H1 (cell line): Measurements from ENCODE around the gene SNHG17. TPM values are rescaled to one million over a fixed set of nuclear protein-coding genes. Genes with fewer than 3 reads are reported as not detected.

Source experiments
- CTCF ChIA-PET: fragments of 300-600 bp; sonication (Branson Sonifier 250); formaldehyde crosslinking; loops from one replicate; lab custom pipeline; 2021; ENCODE audit not compliant: partially characterized antibody; lab: Charles Lee
- POLR2A ChIA-PET: fragments of 300-600 bp; sonication (Branson Sonifier 250); formaldehyde crosslinking; loops from one replicate; lab custom pipeline; 2021; ENCODE audit warnings: inconsistent platforms; ENCODE audit not compliant: partially characterized antibody; lab: Charles Lee
- DNase-seq, 2 experiments: peaks; one replicate each; pipeline versions ENCODE4 v3.0.0 to v3.0.0-alpha.2; 2010 to 2022; ENCODE audit warnings: low spot score in 2 of 2, low read depth in 1 of 2, mixed read lengths in 1 of 2
- FAIRE-seq: peaks from 2 replicates; lab custom pipeline; 2011; peaks lifted over from hg19 to GRCh38; lab: Jason Lieb, UNC
- H2AFZ ChIP-seq: 2 replicates; pipeline ENCODE4 v1.8.1; 2012; ENCODE audit warnings: low read length, inconsistent platforms
- H2AK5ac ChIP-seq: 2 replicates; pipeline ENCODE4 v1.6.1; 2013; ENCODE audit warnings: low read depth, low read length
- H2BK120ac ChIP-seq: replicated peaks from 2 replicates; pipeline ENCODE3; 2013; ENCODE audit warnings: low read depth, low read length, inconsistent platforms
- H2BK12ac ChIP-seq: 2 replicates; pipeline ENCODE4 v1.6.1; 2013; ENCODE audit warnings: low read depth, low read length
- H2BK15ac ChIP-seq: 2 replicates; pipeline ENCODE4 v1.6.1; 2013; ENCODE audit warnings: low read length
- H2BK20ac ChIP-seq: 2 replicates; pipeline ENCODE4 v1.6.1; 2013; ENCODE audit warnings: low read length
- H2BK5ac ChIP-seq: 2 replicates; pipeline ENCODE4 v1.6.1; 2013; ENCODE audit warnings: low read depth, low read length
- H3K14ac ChIP-seq: 2 replicates; pipeline ENCODE4 v1.6.1; 2013; ENCODE audit warnings: inconsistent platforms; ENCODE audit not compliant: insufficient read length
- H3K18ac ChIP-seq: 2 replicates; pipeline ENCODE4 v1.6.1; 2013; ENCODE audit warnings: low read length; ENCODE audit errors: extremely low read depth
- H3K23ac ChIP-seq: 2 replicates; pipeline ENCODE4 v1.6.1; 2013; ENCODE audit warnings: inconsistent platforms; ENCODE audit not compliant: insufficient read length
- H3K23me2 ChIP-seq: 2 replicates; pipeline ENCODE4 v1.6.1; 2013; ENCODE audit warnings: low read depth, low read length
- H3K27ac ChIP-seq: 2 replicates; pipeline ENCODE4 v1.6.1; 2011; ENCODE audit warnings: low read depth, low read length, inconsistent platforms
- H3K27me3 ChIP-seq, 4 experiments: replicated peaks in 1 of 4; 1 replicate in 1 of 4; 2 replicates in 3 of 4; pipeline versions ENCODE4 v1.6.1 to v1.8.1; 2011 to 2013; ENCODE audit warnings: low read length in 3 of 4, mild to moderate bottlenecking in 3 of 4, inconsistent platforms in 2 of 4, mixed read lengths in 2 of 4, moderate library complexity in 1 of 4; ENCODE audit not compliant: control insufficient read depth in 3 of 4, insufficient read depth in 3 of 4; ENCODE audit errors: extremely low read depth in 1 of 4
- H3K36me3 ChIP-seq, 4 experiments: 2 replicates each; pipeline versions ENCODE4 v1.6.1 to v1.8.1; 2011 to 2013; ENCODE audit warnings: mild to moderate bottlenecking in 4 of 4, low read length in 3 of 4, moderate library complexity in 2 of 4, control low read depth in 1 of 4, inconsistent platforms in 1 of 4; ENCODE audit not compliant: insufficient read depth in 4 of 4, control insufficient read depth in 2 of 4
- H3K4ac ChIP-seq: replicated peaks from 2 replicates; pipeline ENCODE3; 2013; ENCODE audit warnings: low read length, low read depth, mixed read lengths, inconsistent platforms; ENCODE audit not compliant: insufficient read length
- H3K4me1 ChIP-seq, 4 experiments: replicated peaks in 1 of 4; 1 replicate in 1 of 4; 2 replicates in 3 of 4; pipeline versions ENCODE4 v1.6.1 to v1.8.1; 2011 to 2013; ENCODE audit warnings: low read length in 3 of 4, inconsistent platforms in 2 of 4, mixed read lengths in 1 of 4; ENCODE audit not compliant: insufficient read depth in 4 of 4, control insufficient read depth in 3 of 4
- H3K4me2 ChIP-seq, 2 experiments: 2 replicates each; pipeline versions ENCODE4 v1.6.1 to v1.8.1; 2011 to 2013; ENCODE audit warnings: low read depth in 2 of 2, low read length in 2 of 2, control low read depth in 1 of 2, inconsistent platforms in 1 of 2, mild to moderate bottlenecking in 1 of 2; ENCODE audit not compliant: insufficient read depth in 1 of 2
- H3K4me3 ChIP-seq, 4 experiments: fragments of 200-600, 300-600 bp in 1 of 4; sonication (generic), shearing (Covaris generic), sonication (Bioruptor Twin) in 1 of 4; 2 replicates each; pipeline versions ENCODE4 v1.5.1 to v1.8.1; 2011 to 2016; ENCODE audit warnings: low read length in 4 of 4, low read depth in 3 of 4, control low read depth in 2 of 4, inconsistent platforms in 2 of 4, mild to moderate bottlenecking in 2 of 4, mixed read lengths in 1 of 4, moderate library complexity in 1 of 4; ENCODE audit not compliant: insufficient read depth in 2 of 4; ENCODE audit errors: extremely low read depth in 1 of 4
- H3K56ac ChIP-seq: replicated peaks from 2 replicates; pipeline ENCODE3; 2013; ENCODE audit warnings: low read depth, mild to moderate bottlenecking, mixed read lengths, low read length, inconsistent platforms; ENCODE audit not compliant: insufficient read length
- H3K79me1 ChIP-seq: 2 replicates; pipeline ENCODE4 v1.6.1; 2013; ENCODE audit warnings: low read depth, low read length, control low read depth
- H3K79me2 ChIP-seq, 2 experiments: 2 replicates each; pipeline versions ENCODE4 v1.6.1 to v1.8.1; 2012 to 2013; ENCODE audit warnings: low read length in 2 of 2, mild to moderate bottlenecking in 2 of 2, inconsistent platforms in 1 of 2; ENCODE audit not compliant: insufficient read depth in 2 of 2, control insufficient read depth in 1 of 2
- H3K9ac ChIP-seq, 4 experiments: replicated peaks in 1 of 4; 1 replicate in 1 of 4; 2 replicates in 3 of 4; pipeline versions ENCODE4 v1.6.1 to v1.8.1; 2011 to 2013; ENCODE audit warnings: low read depth in 3 of 4, low read length in 3 of 4, control low read depth in 2 of 4, mild to moderate bottlenecking in 2 of 4, moderate library complexity in 2 of 4, inconsistent platforms in 1 of 4; ENCODE audit errors: extremely low read depth in 1 of 4
- H3K9me3 ChIP-seq, 2 experiments: 2 replicates each; pipeline versions ENCODE4 v1.6.1 to v1.8.1; 2012 to 2013; ENCODE audit warnings: mild to moderate bottlenecking in 2 of 2, moderate library complexity in 2 of 2, control low read depth in 1 of 2, inconsistent platforms in 1 of 2, low read depth in 1 of 2, low read length in 1 of 2, mixed read lengths in 1 of 2; ENCODE audit not compliant: insufficient read depth in 2 of 2
- H4K20me1 ChIP-seq, 2 experiments: replicated peaks in 1 of 2; 2 replicates each; pipeline versions ENCODE3 to v1.8.1; 2011 to 2013; ENCODE audit warnings: inconsistent platforms in 2 of 2, low read length in 2 of 2, mild to moderate bottlenecking in 1 of 2; ENCODE audit not compliant: insufficient read depth in 2 of 2, control insufficient read depth in 1 of 2
- H4K5ac ChIP-seq: 2 replicates; pipeline ENCODE4 v1.6.1; 2013; ENCODE audit warnings: low read length, low read depth, mixed read lengths, inconsistent platforms; ENCODE audit not compliant: insufficient read length
- H4K8ac ChIP-seq: 2 replicates; pipeline ENCODE4 v1.8.0; 2013; ENCODE audit warnings: mild to moderate bottlenecking, moderate library complexity, low read length, inconsistent platforms; ENCODE audit not compliant: insufficient read depth; ENCODE audit errors: extremely low read depth
- H4K91ac ChIP-seq: replicated peaks from 2 replicates; pipeline ENCODE3; 2013; ENCODE audit warnings: low read length, mixed read lengths, inconsistent platforms; ENCODE audit not compliant: insufficient read length
- SAP30 ChIP-seq: fragments of 300-600 bp; sonication (generic); IDR thresholded peaks from 2 replicates; pipeline ENCODE4 v1.7.1; 2012; ENCODE audit warnings: low read length, moderate library complexity, mild to moderate bottlenecking, inconsistent platforms; ENCODE audit not compliant: insufficient read depth, insufficient replicate concordance
- SRF ChIP-seq: IDR thresholded peaks from 2 replicates; pipeline ENCODE4 v1.6.1; 2011; ENCODE audit warnings: mild to moderate bottlenecking, low read depth, low read length, moderate library complexity
- ZNF274 ChIP-seq: IDR thresholded peaks from 2 replicates; pipeline ENCODE4 v1.7.0; 2012; ENCODE audit warnings: low read length, borderline replicate concordance; ENCODE audit errors: extremely low read depth
- whole genome bisulfite sequencing, 2 experiments: shearing (Covaris generic) in 1 of 2; methylation state at CpG; one replicate each; pipeline versions ENCODE4 v1.1.6 to v1.1.7; 2013 to 2015; ENCODE audit warnings: low lambda C conversion rate in 2 of 2, mixed read lengths in 2 of 2, inconsistent platforms in 1 of 2, low coverage in 1 of 2, missing lambda C conversion rate in 1 of 2; ENCODE audit not compliant: insufficient replicate concordance in 2 of 2, insufficient coverage in 1 of 2, insufficient read length in 1 of 2; ENCODE audit errors: extremely low coverage in 1 of 2, missing lambda C conversion rate in 1 of 2; 5-methylcytosine and 5-hydroxymethylcytosine counted together
- polyA plus RNA-seq, 7 experiments: library from polyadenylated mRNA; depleted of rRNA in 3 of 7; stranded (reverse) in 5 of 7; unstranded in 2 of 7; fragments of >200 nt in 5 of 7; fragments of 200-250 nt in 2 of 7; gene quantifications; 1 replicate in 5 of 7; 2 replicates in 1 of 7; 4 replicates in 1 of 7; pipeline versions ENCODE4 v1.2.1 to v1.2.3, GENCODE V29; 2011 to 2013; ENCODE audit warnings: missing spikeins in 2 of 7, mixed read lengths in 2 of 7
- total RNA-seq: library from RNA; stranded (reverse); fragmentation: NEBNext Ultra II Directional; extraction: Animal tissue kit (Norgen Biotek cat#: 25700); gene quantifications from 2 replicates; pipeline ENCODE4 v1.2.1, GENCODE V29; 2021

SNHG17 gene
- total and polyA plus RNA-seq, 2 of the 8 experiments (the other 6 are each of a cell fraction or from before 2014, with no cell fraction given), result 59.4 to 59.8 TPM

GRCh38 chr20:38477747-38478146 is 42.6 kb upstream of the SNHG17 start:
- H2BK15ac ChIP-seq, result no peak overlapping the region
- H3K14ac ChIP-seq, result no peak overlapping the region
- ChIA-PET POLR2A (interaction anchor here (0.6 to 1.6 kb wide), 3 partner anchors 14 to 52 kb away, joined by 3 to 6 read pairs (median 3); partner anchors contain the start of gene SNHG17), CTCF (no interaction called here)
- H3K79me1 ChIP-seq, result peaks cover 13% of the 10 kb centered on the region; the same call in 1 of the 2 replicates
- H3K79me2 ChIP-seq, result peaks cover 25 to 75% of the 10 kb centered on the region in 2 experiments
- H3K36me3 ChIP-seq, result no peaks in the 10 kb centered on the region
- FAIRE-seq (no peak), DNase-seq (no peak)
- no peak overlapping the region for H3K18ac ChIP-seq
- no peak overlapping the region for H3K27ac ChIP-seq
- H3K9ac ChIP-seq, result no peak overlapping the region
- no peak overlapping the region for H2BK20ac ChIP-seq
- no peaks in the 10 kb centered on the region; a peak in 1 of 7 replicates for H3K27me3 ChIP-seq
- no peak overlapping the region for H3K56ac ChIP-seq
- peaks cover 4 to 18% of the 10 kb centered on the region in 2 experiments for H4K20me1 ChIP-seq
- H3K4me1 ChIP-seq, result peaks cover 0 to 6% (median 0%) of the 10 kb centered on the region in 4 experiments; a peak in 3 of 7 replicates
- H2AFZ ChIP-seq, result no peak overlapping the region
- TF ChIP-seq SAP30, result no peak
- no peak for TF ChIP-seq SRF
- TF ChIP-seq ZNF274, result no peak
- H2BK12ac ChIP-seq, result no peak overlapping the region
- no peak overlapping the region for H4K8ac ChIP-seq
- no peak overlapping the region for H3K4ac ChIP-seq
- no peak overlapping the region for H3K4me3 ChIP-seq
- H3K9me3 ChIP-seq, result no peaks in the 10 kb centered on the region
- H3K23ac ChIP-seq, result no peak overlapping the region
- no peak overlapping the region for H4K91ac ChIP-seq
- no peak overlapping the region for H2BK5ac ChIP-seq
- H2BK120ac ChIP-seq, result no peak overlapping the region
- H2AK5ac ChIP-seq, result no peak overlapping the region
- no peak overlapping the region for H3K4me2 ChIP-seq
- no peak overlapping the region for H4K5ac ChIP-seq
- peaks cover 4% of the 10 kb centered on the region for H3K23me2 ChIP-seq
- whole genome bisulfite sequencing, 2 experiments, result 91% methylated on average over 8 of the region's 8 CpGs; no CpG with 5 or more reads in 1 of the 2 experiments
